HG03442 (cell line): ENCODE results near the gene ZNF277.
"Not testable (repeated sequence)": the region's sequence is repeated elsewhere in the genome, so short reads cannot be mapped to it uniquely, and the experiment has no call there.

Source experiments
- ATAC-seq: cut with Tn5 transposase; IDR thresholded peaks from one replicate; pipeline ENCODE4 v1.9.1; 2021; ENCODE audit warnings: mild to moderate bottlenecking, moderate library complexity; ENCODE audit not compliant: unreplicated experiment

The ZNF277 gene

DNA sequence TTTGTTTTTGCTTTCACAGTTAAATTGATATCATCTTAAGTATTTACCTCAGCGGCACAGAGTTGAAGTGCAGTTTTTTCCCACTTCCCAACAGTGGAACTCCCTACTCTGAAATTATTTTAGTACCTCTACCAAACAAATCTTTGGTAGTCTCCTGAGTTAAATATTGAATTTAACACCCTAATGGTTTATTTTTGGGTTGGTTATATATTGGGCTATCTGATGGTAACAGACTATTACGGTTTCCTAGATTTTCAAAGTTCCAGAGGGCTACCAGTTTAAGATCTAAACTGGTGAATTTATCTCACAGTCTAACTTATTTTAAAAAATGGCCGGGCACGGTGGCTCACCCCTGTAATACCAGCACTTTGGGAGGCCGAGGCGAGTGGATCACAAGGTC is 1.3 kb downstream of the ZNF277 start:
- no peak for ATAC-seq

DNA sequence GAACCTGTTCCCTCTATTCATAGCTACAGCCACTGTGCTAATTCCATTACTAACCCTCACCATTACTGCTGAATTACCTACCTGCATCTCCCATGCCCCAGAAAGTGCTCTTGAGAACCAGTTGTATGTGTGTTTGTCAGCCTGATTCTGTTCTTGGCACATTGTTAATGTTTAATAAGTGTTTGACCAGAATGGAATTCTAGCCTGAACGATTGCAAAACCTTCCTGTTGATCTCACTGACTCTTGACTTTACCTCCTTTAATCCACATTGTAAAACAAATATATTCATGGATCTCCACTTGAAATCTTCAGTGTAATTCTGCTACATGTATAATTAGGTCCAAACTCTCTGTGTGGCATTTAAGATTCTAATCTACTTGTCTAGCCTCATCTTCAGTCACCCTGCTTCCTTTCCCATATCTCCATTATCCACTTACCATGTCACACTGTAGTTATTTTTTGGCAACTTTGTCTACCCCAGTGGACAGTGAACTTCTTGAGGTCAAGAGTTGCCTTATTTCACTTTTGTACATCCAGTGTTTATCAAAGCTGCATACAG is 4.9 kb downstream of the ZNF277 start:
- ATAC-seq: no peak

DNA sequence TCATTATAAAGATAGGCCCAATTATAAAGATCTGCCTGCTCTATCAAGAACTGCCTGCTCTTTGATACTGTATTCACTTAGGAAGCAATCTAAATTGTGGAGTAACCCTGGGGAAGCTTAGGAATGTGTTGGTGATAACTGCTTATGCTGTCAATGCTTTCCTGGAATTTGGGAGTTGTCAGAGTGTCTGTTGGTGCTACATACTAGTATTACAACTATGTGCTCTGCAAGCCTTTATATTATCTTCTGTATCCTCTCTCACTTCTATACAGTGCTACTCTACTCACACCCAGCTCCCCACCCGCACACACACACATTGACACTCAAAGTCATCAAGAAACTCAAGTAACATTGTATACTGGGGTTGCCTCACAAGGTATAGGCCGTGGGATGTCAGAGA is 6.1 kb downstream of the ZNF277 start:
- ATAC-seq: no peak

DNA sequence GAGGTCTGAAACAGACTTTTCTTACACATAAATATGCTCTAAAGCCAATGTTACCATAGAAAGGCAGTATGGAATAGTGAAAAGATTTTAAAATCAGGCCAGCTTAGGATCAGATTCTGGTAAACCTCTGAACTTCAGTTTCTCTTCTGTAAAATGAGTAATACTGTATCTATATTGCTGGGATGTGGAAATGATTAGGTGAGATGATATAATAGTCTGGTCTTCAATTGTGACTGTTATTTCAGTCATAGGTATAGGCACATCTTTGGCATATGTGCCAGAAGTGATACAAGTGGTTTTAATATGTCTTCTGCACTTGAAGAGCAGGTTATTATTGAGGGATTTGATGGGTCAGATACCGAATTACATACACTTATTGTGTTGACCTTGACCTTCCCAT is 7.2 kb downstream of the ZNF277 start:
- ATAC-seq: no peak

DNA sequence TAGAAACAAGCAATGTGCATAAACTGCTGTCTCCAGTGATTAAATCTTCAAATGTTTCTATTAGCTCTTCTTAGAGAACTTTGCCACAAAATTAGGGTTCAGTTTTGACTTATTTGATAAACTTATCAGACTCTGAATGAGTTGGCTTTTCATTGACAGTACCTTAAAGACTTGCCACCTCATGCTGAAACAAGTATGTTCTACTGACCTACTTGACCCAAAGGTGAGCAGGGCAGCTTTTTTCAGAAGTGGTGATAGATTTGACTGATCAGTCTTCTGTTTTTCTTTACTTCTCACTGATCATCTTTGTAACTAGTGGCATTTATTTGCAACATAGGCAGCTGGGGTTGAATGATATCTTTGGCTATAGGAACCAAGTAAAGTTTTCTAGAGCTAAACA is 7.8 kb downstream of the ZNF277 start:
- no peak for ATAC-seq

DNA sequence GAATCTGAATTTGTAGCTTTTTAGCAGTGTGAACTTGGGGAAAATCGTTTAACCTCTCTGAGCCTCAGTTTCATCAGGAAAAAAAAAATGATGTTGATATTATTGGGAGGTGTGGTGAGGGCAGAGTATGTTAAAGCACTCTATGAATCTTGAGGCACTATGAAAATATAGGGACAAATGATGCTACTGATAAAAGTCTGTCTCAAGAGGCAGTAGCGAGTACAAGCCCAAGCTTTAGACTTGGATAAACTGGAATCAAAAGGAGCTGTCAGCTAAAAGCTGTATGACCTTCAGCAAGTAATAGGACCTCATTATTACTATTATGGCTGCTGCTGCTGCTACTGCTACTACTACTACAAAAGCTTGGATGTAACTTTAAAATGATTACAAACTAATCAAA is 8.4 kb downstream of the ZNF277 start:
- ATAC-seq: no peak

DNA sequence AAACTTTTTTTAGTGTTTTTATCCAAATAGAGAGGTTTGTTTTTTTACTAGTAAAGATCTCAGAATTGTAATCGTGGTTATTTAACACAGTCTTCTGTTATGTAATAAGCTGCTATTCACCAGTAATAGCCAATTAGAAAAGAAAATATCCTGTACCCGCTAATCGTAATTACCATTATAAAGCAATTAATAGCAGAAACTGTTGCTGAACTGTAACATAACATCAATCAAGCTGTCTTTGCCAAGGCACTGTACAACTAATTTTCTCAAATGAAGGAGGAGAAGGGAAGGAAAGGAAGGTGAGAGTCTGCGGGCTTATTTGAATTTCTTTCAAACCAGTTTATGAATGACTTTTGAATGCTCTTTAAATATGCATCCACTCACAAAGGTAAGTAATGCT is 9.3 kb downstream of the ZNF277 start:
- ATAC-seq: no peak

DNA sequence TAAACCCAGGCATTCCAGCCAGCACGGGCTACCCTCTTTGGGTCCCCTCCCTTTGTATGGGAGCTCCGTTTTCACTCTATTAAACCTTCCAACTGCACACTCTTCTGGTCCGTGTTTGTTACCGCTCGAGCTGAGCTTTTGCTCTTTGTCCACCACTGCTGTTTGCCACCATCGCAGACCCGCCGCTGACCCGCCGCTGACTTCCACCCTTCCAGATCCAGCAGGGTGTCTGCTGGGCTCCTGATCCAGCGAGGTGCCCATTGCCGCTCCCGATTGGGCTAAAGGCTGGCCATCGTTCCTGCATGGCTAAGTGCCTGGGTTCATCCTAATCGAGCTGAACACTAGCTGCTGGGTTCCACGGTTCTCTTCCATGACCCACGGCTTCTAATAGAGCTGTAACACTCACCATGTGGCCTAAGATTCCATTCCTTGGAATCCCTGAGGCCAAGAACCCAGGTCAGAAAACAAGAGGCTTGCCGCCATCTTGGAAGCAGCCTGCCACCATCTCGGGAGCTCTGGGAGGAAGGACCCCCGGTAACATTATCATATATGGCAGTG is 14.5 kb downstream of the ZNF277 start:
- no peak for ATAC-seq

DNA sequence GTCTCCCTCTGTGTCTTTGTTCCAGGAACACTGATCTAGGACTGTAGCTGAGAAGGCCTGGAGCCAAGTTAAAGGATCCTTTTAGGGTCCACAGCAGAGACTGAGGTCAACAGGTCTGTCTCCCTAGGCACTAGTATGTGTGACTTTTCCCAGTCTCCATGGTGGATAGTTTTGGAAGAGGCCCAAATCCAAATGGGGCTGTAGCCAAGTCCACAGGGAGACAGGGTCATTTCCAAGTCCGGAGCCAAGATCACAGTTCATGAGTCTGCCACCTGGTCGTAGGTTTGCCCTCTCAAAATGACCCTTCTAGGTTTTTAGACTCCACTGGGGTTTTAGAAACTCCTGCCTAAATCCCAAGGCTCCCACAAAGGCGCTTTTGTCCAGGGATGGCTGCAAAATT is 16.8 kb downstream of the ZNF277 start:
- ATAC-seq: no peak

DNA sequence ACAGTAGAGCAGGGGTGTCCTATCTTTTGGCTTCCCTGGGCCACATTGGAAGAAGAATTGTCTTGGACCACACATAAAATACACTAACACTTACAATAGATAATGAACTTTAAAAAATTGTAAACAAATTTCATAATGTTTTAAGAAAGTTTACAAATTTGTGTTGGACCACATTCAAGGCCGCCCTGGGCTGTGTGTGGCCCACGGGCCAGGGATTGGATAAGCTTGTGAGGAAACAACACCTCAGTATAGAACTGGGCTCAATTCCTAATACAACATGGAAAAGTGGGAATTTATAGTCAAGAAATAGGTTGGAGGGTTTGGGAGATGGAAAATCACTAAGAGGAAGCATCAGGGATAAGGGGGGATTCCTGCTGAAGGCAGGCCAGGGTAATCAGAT is 17.7 kb downstream of the ZNF277 start:
- ATAC-seq: no peak

DNA sequence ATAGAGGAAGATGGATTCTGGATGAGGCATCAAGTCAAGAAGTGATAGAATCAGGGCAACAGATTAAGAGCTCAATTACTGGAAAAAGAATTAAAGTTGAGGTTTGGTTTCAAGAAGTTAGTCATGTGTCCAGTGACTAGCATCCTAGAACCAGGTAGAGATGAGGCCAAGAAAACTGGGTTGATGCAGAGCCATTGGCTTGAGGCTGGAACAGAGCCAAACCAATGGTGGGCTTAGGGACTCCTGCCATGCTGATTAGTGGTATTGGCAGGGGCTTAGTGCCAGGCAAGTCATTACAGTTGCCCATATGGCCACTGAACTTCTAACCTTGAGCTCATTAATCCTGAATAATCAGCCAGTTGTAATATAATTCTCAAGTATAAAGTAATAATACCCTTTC is 18.5 kb downstream of the ZNF277 start:
- no peak for ATAC-seq

DNA sequence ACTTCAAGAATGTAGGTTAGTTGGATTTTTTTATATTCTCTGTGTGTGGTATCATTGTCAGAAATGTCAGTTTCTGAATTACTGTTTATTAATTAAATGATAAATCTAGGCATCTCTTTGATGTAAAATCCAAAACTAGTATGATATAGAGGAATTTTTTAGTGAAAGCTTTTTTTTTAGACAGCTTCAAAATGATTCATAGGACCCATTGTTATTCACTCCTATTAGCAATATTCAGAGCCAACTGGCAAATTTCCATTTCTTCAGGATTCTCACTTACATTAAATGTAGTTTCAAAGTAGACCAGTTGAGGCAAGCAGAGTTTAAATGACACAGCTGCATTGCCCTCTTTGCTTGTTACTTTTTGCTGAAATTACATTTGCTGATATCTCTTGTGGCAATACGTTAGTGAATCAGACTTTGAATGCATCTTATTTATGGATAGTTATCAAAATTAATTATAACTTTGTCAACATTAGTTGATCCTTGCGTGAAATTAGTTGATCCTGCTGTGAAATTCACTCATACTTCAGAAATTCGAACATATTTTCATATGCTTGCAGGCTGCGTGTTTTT is 20.3 kb downstream of the ZNF277 start:
- ATAC-seq: no peak

DNA sequence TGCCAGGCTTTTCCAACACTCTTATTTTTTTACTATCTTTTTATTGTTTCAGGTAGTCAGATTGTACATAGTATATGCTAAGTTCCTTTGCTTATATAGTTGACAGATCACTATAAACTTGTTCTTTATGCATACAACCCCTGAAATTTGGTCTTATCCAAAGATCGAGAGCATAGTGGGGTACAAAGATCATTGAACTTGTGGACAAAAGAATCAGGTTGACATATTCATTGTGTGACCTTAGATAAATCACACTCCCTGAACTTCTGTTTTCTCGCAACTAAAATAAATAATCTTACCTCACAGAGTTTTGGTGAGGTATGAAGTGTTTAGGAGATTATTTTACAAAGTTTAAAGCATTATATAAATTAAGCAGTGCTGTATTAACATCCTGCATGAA is 22.1 kb downstream of the ZNF277 start:
- ATAC-seq: no peak

DNA sequence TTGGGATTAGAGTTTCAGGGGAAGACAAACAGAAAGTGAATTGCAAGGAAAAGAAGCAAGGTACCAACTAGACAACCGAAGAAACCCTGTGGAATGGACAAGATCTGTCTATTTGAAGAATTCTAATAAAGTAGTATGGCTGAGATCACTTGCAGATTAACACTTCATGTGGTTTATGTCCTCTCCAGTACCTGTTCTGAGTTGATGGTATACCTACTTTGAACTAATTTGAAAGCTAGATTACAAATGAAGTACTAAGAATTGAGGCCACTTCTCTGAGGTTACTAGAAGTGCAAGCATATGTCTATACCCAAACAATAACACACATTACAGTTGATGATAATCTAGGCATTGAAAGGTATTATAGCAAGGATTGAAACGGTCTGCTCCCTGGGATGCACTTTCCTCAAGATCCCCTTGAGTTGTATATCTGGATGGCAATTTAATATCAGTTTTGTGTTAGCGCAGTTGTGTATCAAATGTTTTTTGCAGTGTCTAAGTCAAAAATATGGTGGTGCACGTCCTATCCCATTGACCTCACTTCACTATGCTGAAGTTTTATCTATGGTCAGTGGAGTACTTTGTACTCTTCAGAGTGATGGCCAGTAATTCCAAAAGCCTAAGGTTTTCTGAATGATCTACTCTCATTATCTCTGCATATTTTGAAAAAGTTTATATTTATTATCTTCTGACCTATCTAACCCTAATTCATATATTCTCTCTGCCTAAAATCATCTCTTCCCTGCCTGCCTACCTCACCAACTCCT is 25.9 kb downstream of the ZNF277 start:
- no peak for ATAC-seq

DNA sequence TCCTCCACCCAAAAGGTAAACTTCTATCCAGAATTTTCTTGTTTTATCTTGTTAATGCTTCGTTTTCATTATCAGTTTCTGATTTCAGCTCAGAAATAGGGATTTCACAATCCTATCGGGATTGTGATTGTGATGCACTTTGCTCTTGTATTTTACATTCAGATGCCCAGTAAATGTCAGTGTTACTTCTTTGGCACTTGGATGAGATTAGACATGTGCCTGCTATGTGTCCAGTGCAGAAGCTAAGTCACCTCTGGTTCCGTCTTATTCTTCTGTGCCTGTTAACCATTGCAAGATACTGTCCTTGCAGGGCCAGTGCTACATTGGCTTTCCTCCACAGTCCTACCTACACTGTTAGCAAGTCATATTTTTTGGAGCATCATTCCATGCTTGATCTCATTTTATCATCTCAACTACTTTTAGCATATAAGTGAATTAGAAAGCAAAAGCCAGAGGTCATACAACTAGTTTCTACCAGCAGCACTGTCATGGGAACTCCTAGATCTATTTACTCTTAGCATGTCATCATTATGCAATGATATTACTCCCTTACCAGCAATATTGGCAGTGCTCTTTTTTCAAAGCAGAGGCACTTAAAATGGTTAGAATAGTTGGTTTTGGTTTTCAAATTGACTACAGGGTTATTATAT is 26.7 kb downstream of the ZNF277 start:
- ATAC-seq: no peak

DNA sequence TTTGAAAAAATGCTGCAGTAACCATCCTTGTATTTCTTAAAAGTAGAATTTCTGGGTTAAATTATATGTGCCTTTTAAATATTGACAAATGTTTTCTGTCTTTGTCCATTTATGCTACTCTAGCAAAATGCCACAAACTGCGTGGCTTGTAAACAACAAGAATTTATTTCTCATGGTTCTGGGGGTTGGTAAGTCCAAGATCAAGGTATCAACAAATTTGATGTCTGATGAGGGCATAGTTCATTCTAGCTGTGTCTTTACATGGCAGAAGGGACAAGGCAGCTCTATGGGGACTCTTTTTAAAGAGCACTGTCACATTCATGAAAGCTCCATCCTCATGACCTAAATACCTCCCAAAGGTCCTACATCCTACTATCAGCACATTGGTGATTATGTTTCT is 27.7 kb downstream of the ZNF277 start:
- ATAC-seq: no peak

DNA sequence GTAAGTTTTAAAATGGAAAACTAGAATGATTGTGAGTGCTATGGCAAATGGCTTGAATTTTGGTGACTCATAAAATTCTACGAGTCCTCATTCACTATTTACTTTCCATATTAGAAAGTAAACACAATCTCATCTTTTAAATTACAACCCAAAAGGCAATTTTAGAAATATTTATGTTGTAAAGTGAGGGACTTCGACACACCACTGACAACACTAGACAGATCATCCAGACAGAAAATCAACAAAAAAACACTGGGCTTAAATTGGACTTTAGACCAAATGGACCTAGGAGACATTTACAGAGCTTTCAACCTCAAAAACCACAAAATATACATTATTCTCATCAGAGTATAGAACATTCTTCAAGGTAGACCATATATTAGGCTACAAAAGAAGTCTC is 30.1 kb downstream of the ZNF277 start:
- ATAC-seq: no peak

DNA sequence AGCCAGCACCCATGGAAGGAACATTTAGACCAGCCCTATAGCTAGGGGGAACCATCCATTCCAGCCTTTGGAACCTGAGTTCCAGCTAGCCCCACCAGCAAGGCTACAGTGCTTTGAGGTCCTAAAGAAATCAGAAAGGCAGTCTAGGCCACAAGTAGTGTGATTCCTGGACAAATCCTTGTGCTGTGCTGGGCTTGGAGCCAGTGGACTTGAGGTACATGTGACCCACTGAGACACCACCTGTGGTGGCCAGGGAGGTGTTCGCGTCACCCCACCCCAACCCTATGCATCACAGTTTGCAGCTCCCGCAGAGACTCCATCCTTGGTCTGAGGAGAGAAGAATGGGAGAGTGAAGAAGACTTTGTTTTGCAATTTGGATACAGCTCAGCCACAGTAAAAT is 31.8 kb downstream of the ZNF277 start:
- no peak for ATAC-seq

DNA sequence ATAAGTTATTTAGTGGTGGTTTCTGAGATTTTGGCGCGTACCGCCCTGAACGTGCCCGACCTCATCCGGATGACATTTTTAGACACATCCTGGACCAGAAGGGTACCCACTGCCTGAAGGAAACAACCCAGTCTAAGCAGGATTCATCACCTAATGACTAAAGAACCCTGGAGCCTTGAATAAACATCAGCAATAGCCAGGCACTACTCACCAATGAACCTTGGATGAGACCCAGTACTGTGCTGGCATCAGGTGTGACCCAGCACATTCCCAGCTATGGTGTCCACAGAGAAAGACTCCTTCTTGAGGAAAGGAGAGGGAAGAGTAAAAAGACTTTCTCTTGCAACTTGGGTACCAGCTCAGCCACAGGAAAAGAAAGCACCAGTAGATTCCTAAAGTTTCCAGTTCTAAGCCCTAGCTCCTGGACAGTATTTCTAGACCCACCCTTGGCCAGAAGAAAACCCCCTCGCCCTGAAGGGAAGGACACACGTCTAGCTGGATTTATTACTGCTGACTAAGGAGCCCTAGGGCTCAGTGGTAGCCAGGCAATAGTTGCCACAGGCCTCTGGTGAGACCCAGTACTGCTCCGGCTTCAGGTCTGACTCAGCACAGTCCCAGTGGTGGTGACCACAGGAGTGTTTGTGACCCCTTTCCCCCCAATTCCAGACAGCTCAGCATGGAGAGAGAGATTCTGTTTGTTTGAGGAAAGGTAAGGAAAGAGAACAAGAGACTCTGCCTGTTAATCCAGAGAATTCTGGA is 32.5 kb downstream of the ZNF277 start:
- no peak for ATAC-seq

DNA sequence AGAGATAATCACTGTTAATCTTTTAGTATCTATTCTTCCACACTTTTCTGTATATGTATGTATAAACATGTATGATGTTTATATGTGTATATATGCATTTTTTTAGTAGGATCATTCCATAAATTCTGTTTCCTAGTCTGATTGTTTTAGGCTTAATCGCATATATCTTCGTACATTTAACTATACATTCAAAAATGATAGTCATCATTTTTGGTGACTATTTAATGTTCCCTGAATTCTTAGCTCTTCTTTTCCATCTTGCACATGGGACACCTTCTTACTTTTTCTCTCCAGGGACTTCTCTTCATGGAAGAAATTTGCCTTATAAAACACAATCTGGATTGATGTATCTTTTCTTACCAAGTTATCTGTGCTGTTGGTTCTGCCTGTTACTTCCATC is 42.1 kb downstream of the ZNF277 start:
- ATAC-seq: no peak

DNA sequence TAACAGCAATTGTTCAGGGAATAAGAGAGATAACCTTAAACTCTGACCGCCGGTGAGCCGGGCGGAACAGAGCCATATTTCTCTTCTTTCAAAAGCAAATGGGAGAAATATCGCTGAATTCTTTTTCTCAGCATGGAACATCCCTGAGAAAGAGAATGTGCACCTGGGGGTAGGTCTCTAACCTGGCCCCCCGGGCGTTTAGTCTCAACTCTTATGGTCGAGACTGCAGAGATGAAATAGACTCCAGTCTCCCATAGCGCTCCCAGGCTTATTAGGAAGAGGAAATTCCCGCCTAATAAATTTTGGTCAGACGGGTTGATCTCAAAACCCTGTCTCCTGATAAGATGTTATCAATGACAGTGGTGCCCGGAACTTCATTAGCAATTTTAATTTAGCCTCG is 43.5 kb downstream of the ZNF277 start:
- not testable (repeated sequence) for ATAC-seq
